SK-N-SH (cell line): ENCODE data around the gene DPF3. TPM values are rescaled to one million over a fixed set of nuclear protein-coding genes. Genes with fewer than 3 reads are reported as not detected.

Experiments
- CTCF ChIA-PET: fragments of 300-600, 350-600 bp; formaldehyde crosslinking; extraction: SDS; loops from one replicate; lab custom pipeline; 2021; lab: Yijun Ruan, JAX
- POLR2A ChIA-PET: fragments of 350-600 bp; sonication (Branson Sonifier 250); formaldehyde crosslinking; extraction: SDS; loops from one replicate; lab custom pipeline; 2020; ENCODE audit warnings: antibody characterized with exemption, inconsistent platforms; lab: Yijun Ruan, JAX
- DNase-seq: peaks from one replicate; pipeline ENCODE4 v3.0.0; 2012
- H2AFZ ChIP-seq: fragments of 200-600 bp; sonication (generic); 2 replicates; pipeline ENCODE4 v1.8.1; 2016; ENCODE audit warnings: antibody characterized with exemption, mild to moderate bottlenecking, low read depth
- H3F3A ChIP-seq: fragments of 200-600 bp; sonication (generic); replicated peaks from 2 replicates; pipeline ENCODE3; 2016; ENCODE audit warnings: antibody characterized with exemption, mild to moderate bottlenecking; ENCODE audit not compliant: insufficient read depth
- H3K27ac ChIP-seq, 2 experiments: fragments of 200-500 bp in 1 of 2; fragments of 200-600 bp in 1 of 2; sonication (Bioruptor generic) in 1 of 2; sonication (generic), shearing (Covaris generic) in 1 of 2; 2 replicates each; pipeline versions ENCODE4 v1.5.1 to v1.6.1; 2014 to 2016; ENCODE audit warnings: low read depth in 2 of 2, inconsistent platforms in 1 of 2, low read length in 1 of 2, mild to moderate bottlenecking in 1 of 2, mixed read lengths in 1 of 2
- H3K27me3 ChIP-seq: fragments of 200-600 bp; sonication (generic), shearing (Covaris generic); 2 replicates; pipeline ENCODE4 v1.6.1; 2016; ENCODE audit warnings: mixed run types; ENCODE audit not compliant: insufficient read depth
- H3K36me3 ChIP-seq, 2 experiments: fragments of 200-500 bp in 1 of 2; fragments of 200-600 bp in 1 of 2; sonication (Bioruptor generic) in 1 of 2; sonication (generic) in 1 of 2; replicated peaks in 1 of 2; 2 replicates each; pipeline versions ENCODE3 to v1.5.1; 2014 to 2016; ENCODE audit warnings: low read length in 1 of 2, mild to moderate bottlenecking in 1 of 2; ENCODE audit not compliant: insufficient read depth in 2 of 2, control insufficient read depth in 1 of 2
- H3K4me1 ChIP-seq, 2 experiments: fragments of 200-500 bp in 1 of 2; fragments of 200-600 bp in 1 of 2; sonication (Bioruptor generic) in 1 of 2; sonication (generic), shearing (Covaris generic) in 1 of 2; 2 replicates each; pipeline versions ENCODE4 v1.5.1 to v1.6.1; 2014 to 2016; ENCODE audit warnings: low read depth in 1 of 2, low read length in 1 of 2, mixed run types in 1 of 2; ENCODE audit not compliant: insufficient read depth in 2 of 2, control insufficient read depth in 1 of 2
- H3K4me2 ChIP-seq: fragments of 200-600 bp; sonication (generic), shearing (Covaris generic); 2 replicates; pipeline ENCODE4 v1.6.1; 2017; ENCODE audit warnings: mixed run types
- H3K4me3 ChIP-seq, 2 experiments: fragments of 200-500 bp in 1 of 2; fragments of 200-600 bp in 1 of 2; sonication (Bioruptor generic) in 1 of 2; sonication (generic), shearing (Covaris generic) in 1 of 2; 2 replicates each; pipeline versions ENCODE4 v1.5.1 to v1.8.1; 2014 to 2016; ENCODE audit warnings: low read depth in 2 of 2, inconsistent platforms in 1 of 2, low read length in 1 of 2, mild to moderate bottlenecking in 1 of 2, mixed read lengths in 1 of 2, moderate library complexity in 1 of 2
- H3K79me2 ChIP-seq: fragments of 200-600 bp; sonication (generic); 2 replicates; pipeline ENCODE4 v1.8.1; 2017; ENCODE audit warnings: mild to moderate bottlenecking; ENCODE audit not compliant: insufficient read depth
- H3K9ac ChIP-seq: fragments of 200-600 bp; sonication (generic); 2 replicates; pipeline ENCODE4 v1.6.1; 2017; ENCODE audit warnings: mixed run types
- H3K9me2 ChIP-seq: fragments of 200-600 bp; sonication (generic); 2 replicates; pipeline ENCODE4 v1.6.1; 2017; ENCODE audit warnings: mixed run types
- H3K9me3 ChIP-seq: fragments of 200-600 bp; sonication (generic); 2 replicates; pipeline ENCODE4 v1.6.1; 2017; ENCODE audit warnings: mixed run types, mild to moderate bottlenecking, moderate library complexity
- H4K20me1 ChIP-seq: fragments of 200-600 bp; sonication (generic); 2 replicates; pipeline ENCODE4 v1.6.1; 2017; ENCODE audit warnings: mild to moderate bottlenecking, mixed run types; ENCODE audit not compliant: insufficient read depth
- CHD2 ChIP-seq: fragments of 150-350 bp; IDR thresholded peaks from 2 replicates; pipeline ENCODE4 v1.6.1; 2018; ENCODE audit warnings: low read length; ENCODE audit not compliant: partially characterized antibody
- ELF1 ChIP-seq: IDR thresholded peaks from 2 replicates; pipeline ENCODE4 v1.4.0; 2012
- EZH2phosphoT487 ChIP-seq: fragments of 200-600 bp; sonication (generic); IDR thresholded peaks from 2 replicates; pipeline ENCODE4 v1.6.1; 2017; ENCODE audit warnings: low read depth, mixed run types, mild to moderate bottlenecking, antibody characterized with exemption, moderate library complexity, borderline replicate concordance
- FOSL2 ChIP-seq: IDR thresholded peaks from 2 replicates; pipeline ENCODE4 v1.4.0; 2012; ENCODE audit warnings: low read depth, mild to moderate bottlenecking, moderate library complexity, borderline replicate concordance
- FOXM1 ChIP-seq: IDR thresholded peaks from 2 replicates; pipeline ENCODE4 v1.4.0; 2012; ENCODE audit warnings: low read depth, mild to moderate bottlenecking
- GATA2 ChIP-seq: sonication (generic); formaldehyde crosslinking; IDR thresholded peaks from 2 replicates; pipeline ENCODE4 v1.5.0; 2020; ENCODE audit warnings: mild to moderate bottlenecking, missing genetic modification reagents
- JUND ChIP-seq: IDR thresholded peaks from 2 replicates; pipeline ENCODE4 v1.4.0; 2012
- MAX ChIP-seq: IDR thresholded peaks from 2 replicates; pipeline ENCODE4 v1.4.0; 2012; ENCODE audit warnings: low read depth
- NRF1 ChIP-seq: IDR thresholded peaks from 2 replicates; pipeline ENCODE4 v1.6.1; 2012; ENCODE audit warnings: low read depth, mild to moderate bottlenecking, low read length
- POLR2AphosphoS5 ChIP-seq: IDR thresholded peaks from 2 replicates; pipeline ENCODE4 v1.6.1; 2012; ENCODE audit warnings: low read depth, low read length
- RCOR1 ChIP-seq: fragments of 150-350 bp; IDR thresholded peaks from 2 replicates; pipeline ENCODE4 v1.6.1; 2017; ENCODE audit warnings: antibody characterized with exemption, low read length
- REST ChIP-seq: IDR thresholded peaks from 2 replicates; pipeline ENCODE4 v1.6.1; 2012; ENCODE audit warnings: mild to moderate bottlenecking, low read depth, low read length, moderate library complexity
- RXRA ChIP-seq: IDR thresholded peaks from 2 replicates; pipeline ENCODE4 v1.4.0; 2012; ENCODE audit warnings: low read depth, mild to moderate bottlenecking, borderline replicate concordance
- SMC3 ChIP-seq: IDR thresholded peaks from 2 replicates; pipeline ENCODE4 v1.6.1; 2012; ENCODE audit warnings: low read depth, low read length, improper control_type of control experiment
- TCF12 ChIP-seq: IDR thresholded peaks from 2 replicates; pipeline ENCODE4 v1.4.0; 2012
- TEAD4 ChIP-seq: IDR thresholded peaks from 2 replicates; pipeline ENCODE4 v1.4.0; 2012; ENCODE audit warnings: mild to moderate bottlenecking, borderline replicate concordance; ENCODE audit not compliant: insufficient read depth
- YY1 ChIP-seq: IDR thresholded peaks from 2 replicates; pipeline ENCODE4 v1.4.0; 2012; ENCODE audit warnings: low read depth, mild to moderate bottlenecking
- WGBS: methylation state at CpG from one replicate; pipeline ENCODE4 v1.1.6; 2017; ENCODE audit warnings: low lambda C conversion rate; 5-methylcytosine and 5-hydroxymethylcytosine counted together
- polyA plus RNA-seq, 3 experiments: library from polyadenylated mRNA; depleted of rRNA; stranded (reverse); fragments of >200 nt; gene quantifications; 2 replicates each; pipeline ENCODE4 v1.2.3, GENCODE V29; 2012
- TF ChIP-seq, protein P1 (sequence below): fragments of 150-350 bp; IDR thresholded peaks from 2 replicates; pipeline ENCODE4 v1.6.1; 2016; ENCODE audit warnings: mild to moderate bottlenecking, low read depth, low read length
- TF ChIP-seq, protein P2 (sequence below): IDR thresholded peaks from 2 replicates; pipeline ENCODE4 v1.4.0; 2012; ENCODE audit warnings: low read depth, borderline replicate concordance

Gene DPF3
- polyA plus RNA-seq, 1 of the 3 experiments (the other 2 are of a cell fraction), result 2.8 TPM

GRCh38 chr14:72932893-72933292 lies 39.0 kb upstream of the DPF3 start:
- CTCF ChIA-PET, result interaction anchor here (0.6 to 1.8 kb wide), 4 partner anchors 16 to 419 kb away, joined by 3 to 8 read pairs (median 4); no protein-coding TSS in a partner anchor
- H3K9ac ChIP-seq, result no peak overlapping the region
- H3K4me2 ChIP-seq, result no peak overlapping the region
- H3K9me3 ChIP-seq, result no peaks in the 10 kb centered on the region
- no peaks in the 10 kb centered on the region for H3K9me2 ChIP-seq
- peaks cover 33% of the 10 kb centered on the region for H3K79me2 ChIP-seq
- POLR2A ChIA-PET, result no interaction called here
- TF ChIP-seq, protein P1, sequence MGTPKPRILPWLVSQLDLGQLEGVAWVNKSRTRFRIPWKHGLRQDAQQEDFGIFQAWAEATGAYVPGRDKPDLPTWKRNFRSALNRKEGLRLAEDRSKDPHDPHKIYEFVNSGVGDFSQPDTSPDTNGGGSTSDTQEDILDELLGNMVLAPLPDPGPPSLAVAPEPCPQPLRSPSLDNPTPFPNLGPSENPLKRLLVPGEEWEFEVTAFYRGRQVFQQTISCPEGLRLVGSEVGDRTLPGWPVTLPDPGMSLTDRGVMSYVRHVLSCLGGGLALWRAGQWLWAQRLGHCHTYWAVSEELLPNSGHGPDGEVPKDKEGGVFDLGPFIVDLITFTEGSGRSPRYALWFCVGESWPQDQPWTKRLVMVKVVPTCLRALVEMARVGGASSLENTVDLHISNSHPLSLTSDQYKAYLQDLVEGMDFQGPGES, result no peak
- TF ChIP-seq, protein P2, sequence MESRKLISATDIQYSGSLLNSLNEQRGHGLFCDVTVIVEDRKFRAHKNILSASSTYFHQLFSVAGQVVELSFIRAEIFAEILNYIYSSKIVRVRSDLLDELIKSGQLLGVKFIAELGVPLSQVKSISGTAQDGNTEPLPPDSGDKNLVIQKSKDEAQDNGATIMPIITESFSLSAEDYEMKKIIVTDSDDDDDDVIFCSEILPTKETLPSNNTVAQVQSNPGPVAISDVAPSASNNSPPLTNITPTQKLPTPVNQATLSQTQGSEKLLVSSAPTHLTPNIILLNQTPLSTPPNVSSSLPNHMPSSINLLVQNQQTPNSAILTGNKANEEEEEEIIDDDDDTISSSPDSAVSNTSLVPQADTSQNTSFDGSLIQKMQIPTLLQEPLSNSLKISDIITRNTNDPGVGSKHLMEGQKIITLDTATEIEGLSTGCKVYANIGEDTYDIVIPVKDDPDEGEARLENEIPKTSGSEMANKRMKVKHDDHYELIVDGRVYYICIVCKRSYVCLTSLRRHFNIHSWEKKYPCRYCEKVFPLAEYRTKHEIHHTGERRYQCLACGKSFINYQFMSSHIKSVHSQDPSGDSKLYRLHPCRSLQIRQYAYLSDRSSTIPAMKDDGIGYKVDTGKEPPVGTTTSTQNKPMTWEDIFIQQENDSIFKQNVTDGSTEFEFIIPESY, result no peak
- no peak for TF ChIP-seq RCOR1
- no peak for TF ChIP-seq MAX
- no peak for TF ChIP-seq TCF12
- TF ChIP-seq RXRA, result no peak
- TF ChIP-seq TEAD4, result no peak
- TF ChIP-seq REST, result no peak
- no peak for TF ChIP-seq CHD2
- no peak for TF ChIP-seq JUND
- no peak for TF ChIP-seq FOSL2
- TF ChIP-seq GATA2 (CRISPR knock-in tag), result no peak
- TF ChIP-seq YY1, result no peak
- no peak for TF ChIP-seq ELF1
- no peak for TF ChIP-seq EZH2phosphoT487
- TF ChIP-seq POLR2AphosphoS5, result no peak
- no peak for TF ChIP-seq SMC3
- no peak for TF ChIP-seq FOXM1
- TF ChIP-seq NRF1, result no peak
- no peak overlapping the region for H3K27ac ChIP-seq
- no peak overlapping the region for H3K4me3 ChIP-seq
- H3F3A ChIP-seq, result no peaks in the 10 kb centered on the region
- 97% methylated on average over 7 of the region's 7 CpGs for WGBS
- no peaks in the 10 kb centered on the region for H4K20me1 ChIP-seq
- no peaks in the 10 kb centered on the region for H3K27me3 ChIP-seq
- no peaks in the 10 kb centered on the region for H3K4me1 ChIP-seq
- no peak overlapping the region for H2AFZ ChIP-seq
- no peaks in the 10 kb centered on the region for H3K36me3 ChIP-seq
- no peak for DNase-seq
